Activated CD8-positive, alpha-beta memory T cell treated with anti-CD3 and anti-CD28 coated beads, Interleukin-2, amount 50 U/mL, for 1 hour (primary cell): Measurements from ENCODE around the gene SSTR4.
"Not testable (repeated sequence)": the region's sequence is repeated elsewhere in the genome, so short reads cannot be mapped to it uniquely, and the experiment has no call there.

Experiments used
- DNase-seq: peaks from one replicate; pipeline ENCODE4 v3.0.0-alpha.2; 2020; ENCODE audit errors: extremely low read depth

Gene SSTR4

DNA sequence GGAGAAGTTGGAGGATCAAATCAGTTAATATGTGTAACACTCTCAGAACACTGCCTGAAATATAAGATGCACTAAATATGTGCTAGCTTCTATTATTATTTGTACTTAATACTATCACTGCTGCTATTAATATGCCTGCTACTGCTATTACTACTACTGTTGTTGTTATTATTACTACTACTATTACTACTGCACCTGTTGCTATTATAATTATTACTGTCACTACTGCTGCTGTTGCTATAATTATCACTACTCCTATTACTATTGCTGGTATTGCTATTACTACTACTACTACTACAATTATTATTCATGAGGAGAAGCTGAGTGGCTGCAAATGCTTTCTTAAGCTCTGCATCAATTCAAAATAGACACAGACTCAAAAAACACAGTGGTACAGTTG is 16.7 kb upstream of the SSTR4 start:
- no peak for DNase-seq

DNA sequence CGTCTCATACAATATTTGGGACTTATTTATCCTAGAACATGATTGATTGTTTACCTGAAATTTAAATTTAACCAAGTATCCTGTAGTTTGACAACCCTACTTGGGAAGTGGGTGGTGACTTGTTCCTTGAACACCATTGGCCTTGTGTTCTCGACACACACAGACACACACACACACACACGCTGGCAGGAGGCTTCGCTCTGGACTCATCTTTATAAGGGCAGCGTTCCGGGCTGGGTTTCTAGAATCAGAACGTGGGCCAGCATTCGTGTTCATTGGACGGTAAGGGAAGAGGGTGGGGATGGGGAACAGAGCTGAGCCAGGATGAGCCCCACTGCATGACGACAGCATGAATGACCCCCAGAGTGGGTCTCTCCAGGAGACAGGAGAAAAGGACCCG is 16.2 kb upstream of the SSTR4 start:
- no peak for DNase-seq

DNA sequence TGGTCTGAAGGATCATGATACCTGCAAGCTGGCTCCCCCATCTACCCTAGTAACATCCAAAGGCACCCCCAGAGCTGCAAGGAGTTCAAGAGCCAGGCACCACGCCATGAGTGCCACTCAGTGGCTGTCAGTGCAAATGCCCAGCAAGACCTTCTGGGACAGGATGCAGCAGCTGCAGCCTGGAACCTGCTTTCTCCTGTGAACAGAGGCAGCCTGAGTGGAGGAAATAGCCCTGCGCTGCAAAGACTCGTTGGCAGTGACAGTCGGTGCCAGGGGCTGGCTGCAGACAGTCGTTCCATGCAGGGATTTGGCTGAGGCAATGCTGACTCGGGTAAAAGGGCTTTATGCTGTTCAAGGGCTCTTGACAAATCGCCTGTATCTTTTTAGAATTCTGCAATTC is 15.7 kb upstream of the SSTR4 start:
- DNase-seq = no peak

DNA sequence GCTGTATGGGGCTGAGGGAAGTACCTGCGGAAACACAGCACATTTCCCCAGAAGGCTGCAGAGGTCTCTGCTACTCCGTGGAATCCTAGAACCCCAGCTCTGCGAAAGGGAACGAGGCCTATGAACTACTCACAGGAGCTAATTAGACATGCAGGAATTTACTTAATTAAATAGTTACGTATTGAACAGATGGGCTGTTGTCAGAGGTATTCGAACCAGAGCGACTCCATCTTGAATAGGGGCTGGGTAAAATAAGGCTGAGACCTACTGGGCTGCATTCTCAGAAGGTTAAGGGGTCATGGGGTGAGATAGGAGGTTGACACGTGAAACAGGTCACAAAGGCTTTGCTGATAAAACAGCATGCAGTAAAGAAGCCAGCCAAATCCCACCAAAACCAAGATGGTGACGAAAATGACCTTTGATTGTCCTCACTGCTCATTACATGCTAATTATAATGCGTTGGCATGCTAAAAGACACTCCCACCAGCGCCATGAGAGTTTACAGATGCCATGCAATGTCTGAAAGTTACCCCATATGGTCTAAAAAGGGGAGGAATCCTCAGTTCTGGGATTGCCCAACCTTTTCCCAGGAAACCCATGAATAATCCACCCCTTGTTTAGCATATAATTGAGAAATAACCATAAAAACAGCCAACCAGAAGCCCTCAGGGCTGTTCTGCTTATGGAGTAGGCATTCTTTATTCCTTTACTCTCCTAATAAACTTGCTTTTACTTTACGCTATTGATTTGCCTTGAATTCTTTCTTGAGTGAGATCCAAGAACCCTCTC is 14.7 kb upstream of the SSTR4 start:
- no peak for DNase-seq

GRCh38 chr20:23021541-23021940 is 13.6 kb upstream of the SSTR4 start:
- no peak for DNase-seq

DNA sequence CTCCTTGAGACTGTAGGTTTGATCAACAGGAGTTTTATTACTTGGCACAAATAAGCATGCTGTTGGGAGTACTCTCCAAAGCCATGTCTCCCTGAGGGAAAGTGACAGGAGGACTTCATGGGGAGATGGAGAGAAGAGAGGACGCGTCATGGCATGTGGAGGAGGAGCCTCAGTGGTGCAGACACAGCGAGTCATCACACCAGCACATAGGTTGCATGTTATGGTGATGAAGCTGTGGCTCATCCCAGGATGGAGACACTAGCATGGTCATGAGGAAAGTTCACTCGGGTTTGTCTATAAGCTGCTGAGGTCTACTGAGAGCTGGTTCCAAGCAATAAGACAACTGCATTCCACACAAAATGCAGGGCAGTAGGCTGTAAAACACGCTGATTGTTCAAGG is 13.2 kb upstream of the SSTR4 start:
- DNase-seq = no peak

DNA sequence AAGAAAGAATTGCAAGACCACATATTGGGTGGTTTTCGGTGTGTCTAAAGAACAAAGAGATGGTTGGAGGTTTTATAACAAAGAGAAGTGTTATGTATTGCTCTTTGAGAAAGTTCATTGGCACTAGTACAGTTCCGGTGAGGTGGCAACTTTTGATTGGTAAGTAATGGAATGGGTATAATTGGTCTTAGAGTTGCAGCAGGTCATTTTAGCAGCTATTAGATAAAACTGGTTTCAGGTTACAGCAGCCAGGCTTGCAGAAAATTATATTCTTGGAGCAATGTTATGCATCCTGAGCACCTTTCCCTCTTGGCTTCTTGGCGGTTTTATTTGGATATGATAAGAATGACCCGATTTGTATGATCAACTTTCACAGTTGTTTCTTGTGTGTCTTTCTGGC is 12.3 kb upstream of the SSTR4 start:
- DNase-seq = no peak

DNA sequence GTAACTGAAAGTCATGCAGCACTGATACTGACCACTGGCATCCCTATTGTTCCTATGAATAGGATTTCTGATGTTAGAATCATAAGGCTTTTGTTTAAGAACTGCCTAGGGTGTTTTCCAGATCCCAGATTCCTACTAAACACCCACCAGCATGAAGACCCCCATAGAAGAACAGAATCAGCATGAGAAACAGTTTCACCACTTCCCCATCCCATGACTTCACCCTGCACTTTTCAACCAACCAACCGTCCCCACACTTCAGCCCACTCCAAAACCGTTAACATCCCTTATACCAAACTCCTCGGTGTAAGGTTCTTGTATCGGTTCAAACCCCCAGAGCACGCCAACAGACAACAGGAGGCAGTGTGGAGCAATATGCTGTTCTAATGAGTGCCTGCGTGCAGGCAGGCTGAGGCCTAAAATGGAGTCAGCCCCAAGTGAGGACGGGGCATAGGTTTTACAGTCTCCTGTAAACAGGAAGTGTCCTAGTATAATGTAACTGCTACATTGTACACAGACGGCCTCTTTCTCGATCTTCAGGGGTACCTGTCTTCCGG is 11.4 kb upstream of the SSTR4 start:
- DNase-seq = no peak

DNA sequence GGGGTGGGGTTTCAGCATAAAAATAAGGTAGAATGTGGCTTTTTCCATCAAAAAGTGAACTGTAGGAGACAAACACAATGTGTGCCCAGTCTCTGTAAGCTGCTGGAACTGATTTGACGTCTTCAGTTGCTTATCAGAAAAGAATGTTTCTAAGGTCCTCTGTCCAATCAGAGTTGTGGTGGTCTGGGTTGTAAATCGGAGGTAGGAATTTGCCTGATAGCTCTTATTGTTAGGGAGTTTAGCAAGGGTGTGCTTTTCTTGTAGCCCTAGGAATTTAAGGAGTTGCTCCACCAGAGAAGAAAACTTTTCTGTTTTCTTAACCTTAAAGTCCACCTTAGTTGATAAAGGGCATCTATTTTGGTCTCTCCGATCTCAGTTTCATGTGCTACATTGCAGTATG is 10.4 kb upstream of the SSTR4 start:
- no peak for DNase-seq

DNA sequence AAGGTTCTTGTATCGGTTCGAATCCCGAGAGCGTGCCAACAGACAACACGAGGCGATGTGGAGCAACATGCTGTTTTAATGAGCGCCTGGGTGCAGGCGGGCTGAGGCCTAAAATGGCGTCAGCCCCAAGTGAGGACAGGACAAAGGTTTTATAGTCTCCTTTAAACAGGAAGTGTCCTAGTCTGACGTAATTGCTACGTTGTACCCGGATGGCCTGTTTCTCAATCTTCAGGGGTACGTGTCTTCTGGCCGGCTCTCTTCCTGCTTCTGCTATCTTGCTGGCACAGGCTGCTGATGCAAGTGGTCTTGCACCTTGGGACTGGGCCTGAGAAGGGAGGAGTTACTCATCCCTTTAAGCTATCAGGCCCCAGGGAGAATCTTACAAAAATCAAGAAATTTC is 9.6 kb upstream of the SSTR4 start:
- DNase-seq = not testable (repeated sequence)

- no peak for DNase-seq
Measured at GRCh38 chr20:23027721-23028120, 7.4 kb upstream of the SSTR4 start.

DNA sequence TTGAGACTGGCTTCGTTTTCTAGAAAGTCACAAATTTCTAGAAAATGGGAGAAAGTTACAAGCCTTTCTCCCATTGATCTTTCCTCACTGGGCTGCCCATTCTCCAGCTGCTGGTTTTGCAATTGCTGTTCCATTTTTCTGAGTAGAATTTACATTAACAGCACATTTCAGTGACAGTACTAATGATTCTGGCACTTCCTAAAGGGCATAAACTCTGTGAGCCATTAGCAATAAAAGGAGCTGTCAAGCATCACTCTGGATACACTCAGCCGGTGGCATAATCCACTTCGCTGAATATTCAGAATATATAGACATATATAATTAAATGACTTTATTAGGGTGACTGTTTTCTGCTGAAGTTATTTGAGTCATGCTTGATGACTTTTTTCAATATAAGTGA is 6.7 kb upstream of the SSTR4 start:
- no peak for DNase-seq

DNA sequence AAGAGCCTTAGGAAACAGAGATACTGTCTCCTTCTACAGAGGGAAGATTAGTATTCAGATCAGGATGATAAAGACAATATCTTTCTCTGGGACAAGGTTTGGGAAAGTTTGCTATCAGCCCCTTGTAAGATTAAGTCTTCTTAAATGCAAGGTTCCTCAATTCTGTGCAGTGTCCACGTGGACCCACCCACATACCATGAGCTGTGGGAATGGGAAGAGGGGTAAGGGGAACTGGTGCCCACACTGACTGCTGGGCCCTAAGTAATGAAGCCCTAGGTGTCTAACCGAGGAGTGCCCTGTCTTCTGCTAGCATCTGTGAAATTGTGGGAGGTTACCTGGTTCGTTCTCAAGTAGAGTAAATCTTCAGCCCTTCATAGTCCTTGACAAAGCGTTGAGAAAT is 5.8 kb upstream of the SSTR4 start:
- DNase-seq = no peak

DNA sequence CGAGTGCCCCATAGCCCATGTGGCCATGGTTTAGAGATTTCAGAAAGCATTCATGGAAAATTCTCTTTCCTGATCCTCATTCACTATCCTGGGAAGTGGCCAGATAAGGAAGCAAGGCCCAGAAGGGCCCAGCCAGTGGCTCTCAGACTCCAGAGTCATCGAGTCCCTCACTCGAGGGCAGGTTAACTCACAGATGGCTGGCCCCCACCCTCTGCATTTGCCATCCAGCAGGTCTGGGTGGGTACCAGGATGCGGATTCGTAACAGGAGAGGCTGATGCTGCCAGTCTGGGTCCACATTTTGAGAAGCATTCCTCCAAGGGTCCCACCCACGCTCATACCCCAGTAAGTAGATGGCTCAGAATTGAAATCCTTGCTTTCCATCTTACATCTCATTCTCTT is 3.8 kb upstream of the SSTR4 start:
- no peak for DNase-seq

DNA sequence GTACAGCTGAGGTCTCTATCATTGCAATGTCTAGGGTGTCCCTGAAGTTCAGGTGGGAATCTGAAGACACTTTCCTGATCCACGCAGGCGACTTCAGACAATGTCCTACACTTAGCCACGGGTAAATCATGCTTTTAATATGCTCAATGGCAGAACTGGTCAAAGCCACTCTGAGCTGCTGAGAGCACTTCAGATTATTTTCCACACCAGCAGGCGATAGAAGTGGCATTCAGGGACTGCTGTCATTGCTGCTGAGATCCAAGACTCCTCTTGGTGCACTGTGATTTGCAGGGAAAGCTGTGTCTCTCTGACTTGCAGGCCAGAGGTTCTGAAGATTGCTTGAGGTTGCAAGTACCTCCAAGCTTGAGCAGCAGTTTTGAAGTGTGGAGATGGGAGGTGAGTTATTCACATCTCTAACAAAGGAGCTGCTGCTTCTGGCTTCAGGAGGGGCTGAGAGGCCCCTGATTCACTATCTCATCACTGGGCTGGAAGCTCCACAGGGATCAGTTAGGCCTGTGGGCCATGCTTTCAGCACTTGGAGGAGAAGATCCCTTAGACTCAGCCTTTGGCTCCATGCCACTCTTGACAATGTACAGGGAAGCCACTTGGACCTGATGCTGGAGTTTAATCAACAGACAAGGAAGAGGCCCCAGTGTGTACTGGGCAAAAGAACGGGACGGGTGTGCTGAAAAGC is 2.9 kb upstream of the SSTR4 start:
- DNase-seq = no peak

- DNase-seq = no peak
Measured at GRCh38 chr20:23032750-23033078, 2.4 kb upstream of the SSTR4 start.

- no peak for DNase-seq
Measured at GRCh38 chr20:23033918-23034317, 1.2 kb upstream of the SSTR4 start.

- no peak for DNase-seq
Measured at GRCh38 chr20:23035731-23036130, 619 bp downstream of the SSTR4 start.

DNA sequence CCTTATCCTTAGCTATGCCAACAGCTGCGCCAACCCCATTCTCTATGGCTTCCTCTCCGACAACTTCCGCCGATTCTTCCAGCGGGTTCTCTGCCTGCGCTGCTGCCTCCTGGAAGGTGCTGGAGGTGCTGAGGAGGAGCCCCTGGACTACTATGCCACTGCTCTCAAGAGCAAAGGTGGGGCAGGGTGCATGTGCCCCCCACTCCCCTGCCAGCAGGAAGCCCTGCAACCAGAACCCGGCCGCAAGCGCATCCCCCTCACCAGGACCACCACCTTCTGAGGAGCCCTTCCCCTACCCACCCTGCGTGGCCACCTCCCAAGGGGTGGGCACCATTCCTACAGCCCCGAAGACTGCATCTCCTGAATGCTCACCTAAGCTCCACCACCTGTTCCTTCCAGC is 1.3 kb downstream of the SSTR4 start:
- DNase-seq = no peak

DNA sequence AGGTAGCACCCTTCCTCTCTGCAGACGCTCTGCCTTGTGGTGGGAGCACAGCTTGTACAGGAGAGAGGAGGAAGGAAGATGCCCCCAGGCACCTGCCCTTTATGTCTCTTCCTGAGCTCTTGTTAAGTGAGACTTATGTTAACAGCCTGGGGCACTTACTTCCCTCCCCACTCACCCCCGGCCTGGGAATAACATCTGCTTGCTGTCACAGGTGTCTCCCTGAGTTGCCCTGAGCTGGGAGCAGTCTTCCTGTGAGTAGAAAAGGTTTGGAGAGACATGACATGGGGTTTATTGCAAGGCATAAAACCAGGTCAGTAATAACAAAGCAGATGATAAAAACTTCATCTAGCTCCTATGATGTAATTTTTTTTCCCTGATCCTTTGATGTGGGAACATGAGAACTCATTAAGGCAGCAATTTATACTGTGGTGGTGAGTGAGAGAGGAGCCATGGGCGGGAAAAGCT is 1.9 kb downstream of the SSTR4 start:
- no peak for DNase-seq

- DNase-seq = no peak
Measured at GRCh38 chr20:23039136-23039875, 4.2 kb downstream of the SSTR4 start.

DNA sequence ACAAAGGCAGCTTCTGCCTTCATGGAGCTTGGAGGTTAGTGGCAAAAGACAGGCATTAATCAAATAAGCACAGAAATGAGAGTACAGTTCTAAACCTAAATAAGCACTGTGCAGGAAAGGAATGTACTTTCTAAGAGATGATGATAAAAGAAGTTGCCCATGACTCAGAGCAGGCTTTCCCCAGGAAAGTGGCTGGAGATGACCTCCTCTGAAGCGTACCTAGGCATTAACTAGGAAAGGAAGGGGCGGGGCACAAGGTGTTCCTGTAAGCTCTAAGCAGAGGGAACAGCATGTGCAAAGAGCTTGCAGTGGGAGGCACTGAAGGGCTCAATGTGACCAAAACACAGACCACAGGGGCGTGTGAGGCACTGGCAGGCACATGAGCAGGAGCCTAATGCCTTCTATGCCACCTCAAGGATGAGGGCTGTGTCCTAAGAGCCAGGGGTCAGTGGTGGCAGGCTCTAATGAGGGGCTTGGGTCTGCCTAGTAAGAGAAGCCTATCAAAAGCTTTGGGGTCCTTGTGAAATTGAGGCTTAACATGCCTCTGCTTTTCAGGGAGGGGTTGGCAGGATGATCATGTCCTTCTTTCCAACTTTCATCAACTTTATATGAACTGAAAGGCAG is 4.9 kb downstream of the SSTR4 start:
- DNase-seq = no peak
